Measurements from ENCODE around the gene FGF23. TPM values are rescaled to one million over a fixed set of nuclear protein-coding genes. Genes with fewer than 3 reads are reported as not detected.

FGF23 gene
- total RNA-seq, 1 donor from 2014 or later, result not detected

- DNase-seq (ENCODE audit: low read depth), result no peak
Measured at GRCh38 chr12:4320497-4320852, 59.0 kb downstream of the FGF23 start.

Other genes starting within 250 kb of the FGF23 start
- gene CCND2, start 106.0 kb downstream of the FGF23 start, total RNA-seq, result 86.6 and 107 TPM in 2 replicates
- 13.1 and 13.3 TPM in 2 replicates for gene TIGAR, start 58.5 kb downstream of the FGF23 start, total RNA-seq
- not detected in 2 replicates for gene FGF6, start 66.1 kb upstream of the FGF23 start, total RNA-seq
- 2.2 and 3.4 TPM in 2 replicates for gene RAD51AP1, start 159.2 kb upstream of the FGF23 start, total RNA-seq
- 42.9 and 46.3 TPM in 2 replicates for gene DYRK4, start 182.5 kb upstream of the FGF23 start, total RNA-seq

All from myocyte (in vitro differentiated cells).